Measurements from ENCODE around the gene NOD1. TPM values are rescaled to one million over a fixed set of nuclear protein-coding genes. Genes with fewer than 3 reads are reported as not detected.

NOD1 gene
- total and polyA plus RNA-seq, 2 donors (not counting 1 experiment from before 2014, with no cell fraction given), result 20.6 to 28.8 TPM

GRCh38 chr7:30453016-30453415 lies 25.6 kb downstream of the NOD1 start:
- intact Hi-C loops (cut with micrococcal nuclease), result no loop called here
- ATAC-seq (ENCODE audit: low read depth) (no peak), DNase-seq (no peak)
- Histone ChIP-seq H3K27ac (ENCODE audit: low read length in 2 of 2) (no peak overlapping the region), H4K20me1 (ENCODE audit: control insufficient read depth, insufficient read depth, low read length, poor library complexity, severe bottlenecking) (no peaks in the 10 kb centered on the region), H2AFZ (ENCODE audit: insufficient read depth, low read depth, low read length, poor library complexity, severe bottlenecking) (no peak overlapping the region), H3K36me3 (replicated peaks in 1 of 2; ENCODE audit: control extremely low read depth in 1 of 2, control insufficient read depth in 1 of 2, extremely low read depth in 1 of 2, insufficient read depth in 2 of 2, low read length in 1 of 2) (peaks cover 0 to 83% of the 10 kb centered on the region in 2 experiments), H3K27me3 (replicated peaks in 1 of 4; ENCODE audit: control extremely low read depth in 1 of 4, control insufficient read depth in 3 of 4, insufficient read depth in 4 of 4, low read length in 3 of 4) (no peaks in the 10 kb centered on the region), H3K9me3 (ENCODE audit: control extremely low read depth in 1 of 3, control insufficient read depth in 2 of 3, insufficient read depth in 1 of 3, low read length in 2 of 3) (no peaks in the 10 kb centered on the region), H3K79me2 (ENCODE audit: control insufficient read depth, insufficient read depth, low read length) (no peaks in the 10 kb centered on the region), H3K4me2 (replicated peaks; ENCODE audit: low read depth, low read length, poor library complexity, severe bottlenecking) (no peak overlapping the region), H3K4me3 (ENCODE audit: control extremely low read depth in 1 of 5, extremely low read depth in 1 of 5, insufficient read depth in 1 of 5, low read depth in 2 of 5, low read length in 4 of 5) (no peak overlapping the region), H3K4me1 (ENCODE audit: control insufficient read depth in 2 of 2, insufficient read depth in 2 of 2, low read length in 2 of 2) (no peaks in the 10 kb centered on the region), H3K9ac (ENCODE audit: low read length) (no peak overlapping the region)
- H3K4me3 Mint-ChIP-seq, result no peak overlapping the region
- ChIA-PET POLR2A (no interaction called here), CTCF (no interaction called here)
- H3K27ac Mint-ChIP-seq, result no peak overlapping the region
- H3K27me3 Mint-ChIP-seq, result no peaks in the 10 kb centered on the region
- 99% methylated on average over 8 of the region's 8 CpGs for WGBS (ENCODE audit: insufficient coverage)
- H3K9me3 Mint-ChIP-seq (ENCODE audit: insufficient read depth), result no peaks in the 10 kb centered on the region
- H3K4me1 Mint-ChIP-seq, result no peaks in the 10 kb centered on the region
- TF ChIP-seq CTCF (IDR thresholded peaks at IDR 0.05) (no peak), EZH2 (IDR thresholded peaks at IDR 0.05; ENCODE audit: borderline replicate concordance, insufficient read depth, low read depth, low read length, poor library complexity, severe bottlenecking) (no peak)

DNA sequence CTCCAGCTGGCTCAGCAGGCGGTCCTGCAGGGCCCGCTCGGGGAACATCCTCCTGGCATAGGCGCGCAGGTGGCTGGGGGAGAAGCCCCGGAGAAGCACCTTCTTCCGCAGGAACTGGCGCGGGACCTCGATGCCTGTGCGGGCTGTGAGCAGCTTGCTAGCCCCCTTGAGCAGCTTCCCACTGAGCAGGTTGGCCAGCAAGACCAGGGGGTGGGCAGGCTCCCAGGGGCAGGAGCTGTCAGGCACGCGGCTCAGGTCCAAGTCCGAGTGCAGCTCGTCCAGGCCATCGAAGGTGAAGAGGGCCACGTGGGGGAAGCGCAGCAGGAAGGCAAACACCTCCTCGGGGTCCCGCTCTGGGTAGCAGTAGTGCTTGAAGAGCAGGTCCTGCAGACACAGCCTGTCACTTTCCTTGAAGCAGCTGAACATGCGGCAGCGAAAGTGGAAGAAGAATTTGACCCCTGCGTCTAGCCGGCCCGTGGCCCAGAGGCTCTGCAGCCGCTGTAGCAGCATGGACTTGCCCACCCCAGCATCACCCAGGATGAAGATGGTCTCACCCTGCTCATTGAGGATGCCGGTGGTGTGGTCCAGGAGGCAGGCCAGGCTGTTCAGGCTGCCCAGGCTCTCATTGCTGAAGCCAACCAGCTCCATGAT lies 26.2 kb downstream of the NOD1 start:
- no peaks in the 10 kb centered on the region for H3K9me3 ChIP-seq (ENCODE audit: control extremely low read depth in 1 of 3, control insufficient read depth in 2 of 3, insufficient read depth in 1 of 3, low read length in 2 of 3)
- H3K4me3 ChIP-seq (ENCODE audit: control extremely low read depth in 1 of 5, extremely low read depth in 1 of 5, insufficient read depth in 1 of 5, low read depth in 2 of 5, low read length in 4 of 5), result no peak overlapping the region
- H2AFZ ChIP-seq (ENCODE audit: insufficient read depth, low read depth, low read length, poor library complexity, severe bottlenecking), result no peak overlapping the region
- no peak overlapping the region for H3K4me2 ChIP-seq (replicated peaks; ENCODE audit: low read depth, low read length, poor library complexity, severe bottlenecking)
- H3K27me3 ChIP-seq (replicated peaks in 1 of 4; ENCODE audit: control extremely low read depth in 1 of 4, control insufficient read depth in 3 of 4, insufficient read depth in 4 of 4, low read length in 3 of 4), result no peaks in the 10 kb centered on the region
- CTCF ChIA-PET, result no interaction called here
- TF ChIP-seq CTCF (IDR thresholded peaks at IDR 0.05) (no peak), EZH2 (IDR thresholded peaks at IDR 0.05; ENCODE audit: borderline replicate concordance, insufficient read depth, low read depth, low read length, poor library complexity, severe bottlenecking) (no peak)
- DNase-seq, result no peak
- Mint-ChIP-seq H3K27me3 (no peaks in the 10 kb centered on the region), H3K9me3 (ENCODE audit: insufficient read depth) (no peaks in the 10 kb centered on the region), H3K4me3 (no peak overlapping the region), H3K4me1 (no peaks in the 10 kb centered on the region), H3K27ac (no peak overlapping the region)
- intact Hi-C loops (cut with micrococcal nuclease), result no loop called here
- no peak for ATAC-seq (ENCODE audit: low read depth)
- POLR2A ChIA-PET, result no interaction called here
- WGBS (ENCODE audit: insufficient coverage), result 98% methylated on average over 27 of the region's 27 CpGs
- peaks cover 0 to 86% of the 10 kb centered on the region in 2 experiments for H3K36me3 ChIP-seq (replicated peaks in 1 of 2; ENCODE audit: control extremely low read depth in 1 of 2, control insufficient read depth in 1 of 2, extremely low read depth in 1 of 2, insufficient read depth in 2 of 2, low read length in 1 of 2)
- H3K79me2 ChIP-seq (ENCODE audit: control insufficient read depth, insufficient read depth, low read length), result no peaks in the 10 kb centered on the region
- no peak overlapping the region for H3K27ac ChIP-seq (ENCODE audit: low read length in 2 of 2)
- no peak overlapping the region for H3K9ac ChIP-seq (ENCODE audit: low read length)
- H3K4me1 ChIP-seq (ENCODE audit: control insufficient read depth in 2 of 2, insufficient read depth in 2 of 2, low read length in 2 of 2), result no peaks in the 10 kb centered on the region
- H4K20me1 ChIP-seq (ENCODE audit: control insufficient read depth, insufficient read depth, low read length, poor library complexity, severe bottlenecking), result no peaks in the 10 kb centered on the region
